SK-N-SH (cell line): ENCODE measurements around the gene NRM. TPM values are rescaled to one million over a fixed set of nuclear protein-coding genes. Genes with fewer than 3 reads are reported as not detected.

ENCODE experiments used
- CTCF ChIA-PET: fragments of 300-600, 350-600 bp; formaldehyde crosslinking; extraction: SDS; loops from one replicate; lab custom pipeline; 2021; lab: Yijun Ruan, JAX
- POLR2A ChIA-PET: fragments of 350-600 bp; sonication (Branson Sonifier 250); formaldehyde crosslinking; extraction: SDS; loops from one replicate; lab custom pipeline; 2020; ENCODE audit warnings: antibody characterized with exemption, inconsistent platforms; lab: Yijun Ruan, JAX
- DNase-seq: peaks from one replicate; pipeline ENCODE4 v3.0.0; 2012
- H2AFZ ChIP-seq: fragments of 200-600 bp; sonication (generic); 2 replicates; pipeline ENCODE4 v1.8.1; 2016; ENCODE audit warnings: antibody characterized with exemption, mild to moderate bottlenecking, low read depth
- H3F3A ChIP-seq: fragments of 200-600 bp; sonication (generic); replicated peaks from 2 replicates; pipeline ENCODE3; 2016; ENCODE audit warnings: antibody characterized with exemption, mild to moderate bottlenecking; ENCODE audit not compliant: insufficient read depth
- H3K27ac ChIP-seq, 2 experiments: fragments of 200-500 bp in 1 of 2; fragments of 200-600 bp in 1 of 2; sonication (Bioruptor generic) in 1 of 2; sonication (generic), shearing (Covaris generic) in 1 of 2; 2 replicates each; pipeline versions ENCODE4 v1.5.1 to v1.6.1; 2014 to 2016; ENCODE audit warnings: low read depth in 2 of 2, inconsistent platforms in 1 of 2, low read length in 1 of 2, mild to moderate bottlenecking in 1 of 2, mixed read lengths in 1 of 2
- H3K27me3 ChIP-seq: fragments of 200-600 bp; sonication (generic), shearing (Covaris generic); 2 replicates; pipeline ENCODE4 v1.6.1; 2016; ENCODE audit warnings: mixed run types; ENCODE audit not compliant: insufficient read depth
- H3K36me3 ChIP-seq, 2 experiments: fragments of 200-500 bp in 1 of 2; fragments of 200-600 bp in 1 of 2; sonication (Bioruptor generic) in 1 of 2; sonication (generic) in 1 of 2; replicated peaks in 1 of 2; 2 replicates each; pipeline versions ENCODE3 to v1.5.1; 2014 to 2016; ENCODE audit warnings: low read length in 1 of 2, mild to moderate bottlenecking in 1 of 2; ENCODE audit not compliant: insufficient read depth in 2 of 2, control insufficient read depth in 1 of 2
- H3K4me1 ChIP-seq, 2 experiments: fragments of 200-500 bp in 1 of 2; fragments of 200-600 bp in 1 of 2; sonication (Bioruptor generic) in 1 of 2; sonication (generic), shearing (Covaris generic) in 1 of 2; 2 replicates each; pipeline versions ENCODE4 v1.5.1 to v1.6.1; 2014 to 2016; ENCODE audit warnings: low read depth in 1 of 2, low read length in 1 of 2, mixed run types in 1 of 2; ENCODE audit not compliant: insufficient read depth in 2 of 2, control insufficient read depth in 1 of 2
- H3K4me2 ChIP-seq: fragments of 200-600 bp; sonication (generic), shearing (Covaris generic); 2 replicates; pipeline ENCODE4 v1.6.1; 2017; ENCODE audit warnings: mixed run types
- H3K4me3 ChIP-seq, 2 experiments: fragments of 200-500 bp in 1 of 2; fragments of 200-600 bp in 1 of 2; sonication (Bioruptor generic) in 1 of 2; sonication (generic), shearing (Covaris generic) in 1 of 2; 2 replicates each; pipeline versions ENCODE4 v1.5.1 to v1.8.1; 2014 to 2016; ENCODE audit warnings: low read depth in 2 of 2, inconsistent platforms in 1 of 2, low read length in 1 of 2, mild to moderate bottlenecking in 1 of 2, mixed read lengths in 1 of 2, moderate library complexity in 1 of 2
- H3K79me2 ChIP-seq: fragments of 200-600 bp; sonication (generic); 2 replicates; pipeline ENCODE4 v1.8.1; 2017; ENCODE audit warnings: mild to moderate bottlenecking; ENCODE audit not compliant: insufficient read depth
- H3K9ac ChIP-seq: fragments of 200-600 bp; sonication (generic); 2 replicates; pipeline ENCODE4 v1.6.1; 2017; ENCODE audit warnings: mixed run types
- H3K9me2 ChIP-seq: fragments of 200-600 bp; sonication (generic); 2 replicates; pipeline ENCODE4 v1.6.1; 2017; ENCODE audit warnings: mixed run types
- H3K9me3 ChIP-seq: fragments of 200-600 bp; sonication (generic); 2 replicates; pipeline ENCODE4 v1.6.1; 2017; ENCODE audit warnings: mixed run types, mild to moderate bottlenecking, moderate library complexity
- H4K20me1 ChIP-seq: fragments of 200-600 bp; sonication (generic); 2 replicates; pipeline ENCODE4 v1.6.1; 2017; ENCODE audit warnings: mild to moderate bottlenecking, mixed run types; ENCODE audit not compliant: insufficient read depth
- CHD2 ChIP-seq: fragments of 150-350 bp; IDR thresholded peaks from 2 replicates; pipeline ENCODE4 v1.6.1; 2018; ENCODE audit warnings: low read length; ENCODE audit not compliant: partially characterized antibody
- CTCF ChIP-seq: fragments of 200-600 bp; sonication (generic); IDR thresholded peaks from 2 replicates; pipeline ENCODE4 v1.6.1; 2017; ENCODE audit warnings: antibody characterized with exemption, mild to moderate bottlenecking, moderate library complexity
- EP300 ChIP-seq, 2 experiments: IDR thresholded peaks; 2 replicates each; pipeline versions ENCODE4 v1.4.0 to v1.6.1; 2012; ENCODE audit warnings: borderline replicate concordance in 1 of 2, low read depth in 1 of 2, low read length in 1 of 2
- EZH2phosphoT487 ChIP-seq: fragments of 200-600 bp; sonication (generic); IDR thresholded peaks from 2 replicates; pipeline ENCODE4 v1.6.1; 2017; ENCODE audit warnings: low read depth, mixed run types, mild to moderate bottlenecking, antibody characterized with exemption, moderate library complexity, borderline replicate concordance
- GATA2 ChIP-seq: sonication (generic); formaldehyde crosslinking; IDR thresholded peaks from 2 replicates; pipeline ENCODE4 v1.5.0; 2020; ENCODE audit warnings: mild to moderate bottlenecking, missing genetic modification reagents
- MEF2A ChIP-seq: IDR thresholded peaks from 2 replicates; pipeline ENCODE4 v1.4.0; 2012; ENCODE audit warnings: low read depth, borderline replicate concordance
- NFIC ChIP-seq: IDR thresholded peaks from 2 replicates; pipeline ENCODE4 v1.4.0; 2012; ENCODE audit warnings: borderline replicate concordance
- POLR2AphosphoS5 ChIP-seq: IDR thresholded peaks from 2 replicates; pipeline ENCODE4 v1.6.1; 2012; ENCODE audit warnings: low read depth, low read length
- RFX5 ChIP-seq: IDR thresholded peaks from 2 replicates; pipeline ENCODE4 v1.6.1; 2012; ENCODE audit warnings: mild to moderate bottlenecking, improper control_type of control experiment, low read length
- TCF12 ChIP-seq: IDR thresholded peaks from 2 replicates; pipeline ENCODE4 v1.4.0; 2012
- TEAD4 ChIP-seq: IDR thresholded peaks from 2 replicates; pipeline ENCODE4 v1.4.0; 2012; ENCODE audit warnings: mild to moderate bottlenecking, borderline replicate concordance; ENCODE audit not compliant: insufficient read depth
- USF2 ChIP-seq: fragments of 150-350 bp; IDR thresholded peaks from 2 replicates; pipeline ENCODE4 v1.6.1; 2017; ENCODE audit warnings: antibody characterized with exemption, low read length, low read depth, borderline replicate concordance
- WGBS: methylation state at CpG from one replicate; pipeline ENCODE4 v1.1.6; 2017; ENCODE audit warnings: low lambda C conversion rate; 5-methylcytosine and 5-hydroxymethylcytosine counted together
- polyA plus RNA-seq, 3 experiments: library from polyadenylated mRNA; depleted of rRNA; stranded (reverse); fragments of >200 nt; gene quantifications; 2 replicates each; pipeline ENCODE4 v1.2.3, GENCODE V29; 2012
- TF ChIP-seq, protein P1 (sequence below): IDR thresholded peaks from 2 replicates; pipeline ENCODE4; 2012
- TF ChIP-seq, protein P2 (sequence below): IDR thresholded peaks from 2 replicates; pipeline ENCODE4 v1.4.0; 2012; ENCODE audit warnings: low read depth, borderline replicate concordance

NRM gene
- polyA plus RNA-seq, 1 of the 3 experiments (the other 2 are of a cell fraction) = 26.8 TPM

- peaks cover 24% of the 10 kb centered on the region for H3F3A ChIP-seq
- TF ChIP-seq USF2 (no peak), POLR2AphosphoS5 (0 out of 2 replicates have a peak, but pooled peaks have one; percentile 27), EZH2phosphoT487 (no peak), GATA2 (CRISPR knock-in tag) (no peak), MEF2A (no peak), CTCF (no peak), TCF12 (no peak), TEAD4 (no peak)
- peaks cover 4% of the 10 kb centered on the region for H4K20me1 ChIP-seq
- H3K4me3 ChIP-seq = peak overlapping the region; percentile 72 to 82
- peaks cover 15 to 18% of the 10 kb centered on the region in 2 experiments; a peak in 3 of 4 replicates for H3K4me1 ChIP-seq
- 0% methylated on average over 5 of the region's 8 CpGs for WGBS
- peak overlapping the region; percentile 88 to 93 for H3K27ac ChIP-seq
- peaks cover 55% of the 10 kb centered on the region for H3K79me2 ChIP-seq
- H3K9ac ChIP-seq = peak overlapping the region; percentile 84
- no peaks in the 10 kb centered on the region; the same call in 1 of the 2 replicates for H3K9me3 ChIP-seq
- CTCF ChIA-PET = interaction anchor here (0.8 to 42.4 kb wide), 2 partner anchors 10 to 31 kb away, joined by 3 to 838 read pairs; partner anchors contain the start of genes DHX16, NRM and PPP1R18
- peak overlapping the region; percentile 81 for H2AFZ ChIP-seq
- no peak for DNase-seq
- no peaks in the 10 kb centered on the region for H3K27me3 ChIP-seq
- peaks cover 20 to 21% of the 10 kb centered on the region in 2 experiments for H3K36me3 ChIP-seq
- H3K9me2 ChIP-seq = no peaks in the 10 kb centered on the region
- peak overlapping the region; percentile 86 for H3K4me2 ChIP-seq
- POLR2A ChIA-PET = interaction anchor here (0.7 to 1.2 kb wide), 10 partner anchors 14 to 167 kb away, joined by 3 to 8 read pairs (median 4); partner anchors contain the start of genes ATAT1, DDR1, DHX16 and NRM
Observed at GRCh38 chr6:30716879-30717128, 26.0 kb upstream of the NRM start.

GRCh38 chr6:30714263-30714662 is 23.5 kb upstream of the NRM start:
- H3K4me3 ChIP-seq = no peak overlapping the region
- H3K36me3 ChIP-seq = peaks cover 26 to 29% of the 10 kb centered on the region in 2 experiments
- H3F3A ChIP-seq = peaks cover 16% of the 10 kb centered on the region
- H3K9ac ChIP-seq = no peak overlapping the region
- no peaks in the 10 kb centered on the region for H4K20me1 ChIP-seq
- H3K9me3 ChIP-seq = no peaks in the 10 kb centered on the region; the same call in 1 of the 2 replicates
- H3K4me2 ChIP-seq = no peak overlapping the region
- no peaks in the 10 kb centered on the region for H3K9me2 ChIP-seq
- H3K79me2 ChIP-seq = peaks cover 33% of the 10 kb centered on the region
- peaks cover 11 to 17% of the 10 kb centered on the region in 2 experiments; a peak in 3 of 4 replicates for H3K4me1 ChIP-seq
- POLR2A ChIA-PET = no interaction called here
- no peak for DNase-seq
- TF ChIP-seq, protein P1, sequence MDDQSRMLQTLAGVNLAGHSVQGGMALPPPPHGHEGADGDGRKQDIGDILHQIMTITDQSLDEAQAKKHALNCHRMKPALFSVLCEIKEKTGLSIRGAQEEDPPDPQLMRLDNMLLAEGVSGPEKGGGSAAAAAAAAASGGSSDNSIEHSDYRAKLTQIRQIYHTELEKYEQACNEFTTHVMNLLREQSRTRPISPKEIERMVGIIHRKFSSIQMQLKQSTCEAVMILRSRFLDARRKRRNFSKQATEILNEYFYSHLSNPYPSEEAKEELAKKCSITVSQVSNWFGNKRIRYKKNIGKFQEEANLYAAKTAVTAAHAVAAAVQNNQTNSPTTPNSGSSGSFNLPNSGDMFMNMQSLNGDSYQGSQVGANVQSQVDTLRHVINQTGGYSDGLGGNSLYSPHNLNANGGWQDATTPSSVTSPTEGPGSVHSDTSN = no peak
- no peak for TF ChIP-seq CHD2
- TF ChIP-seq EP300 (IDR thresholded peaks at IDR 0.05; ENCODE audit: borderline replicate concordance in 1 of 2, low read depth in 1 of 2, low read length in 1 of 2) = no peak
- no peak for TF ChIP-seq GATA2 (CRISPR knock-in tag)
- no peak for TF ChIP-seq EZH2phosphoT487
- TF ChIP-seq RFX5 = no peak
- TF ChIP-seq MEF2A = no peak
- TF ChIP-seq NFIC = no peak
- TF ChIP-seq, protein P2, sequence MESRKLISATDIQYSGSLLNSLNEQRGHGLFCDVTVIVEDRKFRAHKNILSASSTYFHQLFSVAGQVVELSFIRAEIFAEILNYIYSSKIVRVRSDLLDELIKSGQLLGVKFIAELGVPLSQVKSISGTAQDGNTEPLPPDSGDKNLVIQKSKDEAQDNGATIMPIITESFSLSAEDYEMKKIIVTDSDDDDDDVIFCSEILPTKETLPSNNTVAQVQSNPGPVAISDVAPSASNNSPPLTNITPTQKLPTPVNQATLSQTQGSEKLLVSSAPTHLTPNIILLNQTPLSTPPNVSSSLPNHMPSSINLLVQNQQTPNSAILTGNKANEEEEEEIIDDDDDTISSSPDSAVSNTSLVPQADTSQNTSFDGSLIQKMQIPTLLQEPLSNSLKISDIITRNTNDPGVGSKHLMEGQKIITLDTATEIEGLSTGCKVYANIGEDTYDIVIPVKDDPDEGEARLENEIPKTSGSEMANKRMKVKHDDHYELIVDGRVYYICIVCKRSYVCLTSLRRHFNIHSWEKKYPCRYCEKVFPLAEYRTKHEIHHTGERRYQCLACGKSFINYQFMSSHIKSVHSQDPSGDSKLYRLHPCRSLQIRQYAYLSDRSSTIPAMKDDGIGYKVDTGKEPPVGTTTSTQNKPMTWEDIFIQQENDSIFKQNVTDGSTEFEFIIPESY = no peak
- TF ChIP-seq, all 33 proteins: peak for 0
- no peaks in the 10 kb centered on the region for H3K27me3 ChIP-seq
- H2AFZ ChIP-seq = no peak overlapping the region
- CTCF ChIA-PET = interaction anchor here (42.4 kb wide), 1 partner anchor 29 kb away, joined by 838 read pairs; the partner anchor contains the start of genes DHX16, NRM and PPP1R18
- 94% methylated on average over 1 of the region's 1 CpG for WGBS
- H3K27ac ChIP-seq = no peak overlapping the region
